A549 (cell line): ENCODE data around the gene OR5D16. TPM values are rescaled to one million over a fixed set of nuclear protein-coding genes. Genes with fewer than 3 reads are reported as not detected.
A peak's percentile ranks its signal among the peaks of the same experiment; 100 is the strongest.

Experiments used
- ATAC-seq, 2 experiments: fragments of 200-7000 bp in 1 of 2; fragments of >200 bp in 1 of 2; cut with Nextera tagmentation in 1 of 2; cut with Tn5 transposase in 1 of 2; 3 replicates each; pipeline versions ENCODE4 v1.8.0 to v1.9.1; 2018 to 2020; ENCODE audit warnings: mild to moderate bottlenecking in 1 of 2, moderate library complexity in 1 of 2
- CTCF ChIA-PET: fragments of 300-600 bp; sonication (Branson Sonifier 250); formaldehyde crosslinking; extraction: SDS; loops from one replicate; lab custom pipeline; 2021; ENCODE audit warnings: antibody characterized with exemption, inconsistent platforms; lab: Yijun Ruan, JAX
- POLR2A ChIA-PET: fragments of 350-600 bp; formaldehyde crosslinking; extraction: SDS; loops from one replicate; lab custom pipeline; 2021; ENCODE audit warnings: antibody characterized with exemption, inconsistent platforms; lab: Yijun Ruan, JAX
- DNase-seq, 2 experiments: peaks; one replicate each; pipeline versions ENCODE4 v3.0.0 to v3.0.0-alpha.2; 2011 to 2016; ENCODE audit warnings: low read depth in 1 of 2, low spot score in 1 of 2
- FAIRE-seq: peaks from 2 replicates; lab custom pipeline; 2011; peaks lifted over from hg19 to GRCh38; lab: Jason Lieb, UNC
- H3K27ac ChIP-seq, 2 experiments: fragments of >200 bp; sonication (Bioruptor Twin); formaldehyde crosslinking; 3 replicates each; pipeline ENCODE4 v1.5.1; 2016 to 2017
- H3K4me1 ChIP-seq: fragments of >200 bp; sonication (Bioruptor Twin); formaldehyde crosslinking; 3 replicates; pipeline ENCODE4 v1.6.1; 2016
- H3K4me2 ChIP-seq: fragments of >200 bp; sonication (Bioruptor Twin); formaldehyde crosslinking; 3 replicates; pipeline ENCODE4 v1.6.1; 2016
- H3K4me3 ChIP-seq: fragments of >200 bp; sonication (Bioruptor Twin); formaldehyde crosslinking; 3 replicates; pipeline ENCODE4 v1.5.1; 2016
- H3K9me3 ChIP-seq: fragments of >200 bp; sonication (Bioruptor Twin); formaldehyde crosslinking; 3 replicates; pipeline ENCODE4 v1.6.1; 2016
- BHLHE40 ChIP-seq: IDR thresholded peaks from 2 replicates; pipeline ENCODE4 v1.6.1; 2012; ENCODE audit warnings: low read depth, low read length, inconsistent platforms
- CBX2 ChIP-seq: fragments of 200-600 bp; sonication (generic); IDR thresholded peaks from 2 replicates; pipeline ENCODE4 v1.6.1; 2016; ENCODE audit warnings: low read depth, mild to moderate bottlenecking, borderline replicate concordance
- CEBPB ChIP-seq, 2 experiments: fragments of >200 bp in 1 of 2; sonication (Bioruptor Twin) in 1 of 2; formaldehyde crosslinking in 1 of 2; IDR thresholded peaks; 2 replicates each; pipeline ENCODE4 v1.6.1; 2012 to 2016
- CHD2 ChIP-seq: fragments of 150-350 bp; IDR thresholded peaks from 2 replicates; pipeline ENCODE4 v1.6.1; 2014; ENCODE audit warnings: low read length; ENCODE audit not compliant: partially characterized antibody
- CHD4 ChIP-seq: fragments of 200-600 bp; sonication (generic); IDR thresholded peaks from 2 replicates; pipeline ENCODE4 v1.6.1; 2016; ENCODE audit warnings: antibody characterized with exemption, mild to moderate bottlenecking, borderline replicate concordance
- EHF ChIP-seq: fragments of 250-450 bp; sonication (Bioruptor Pico); IDR thresholded peaks from 2 replicates; pipeline ENCODE4 v1.5.0; 2020; ENCODE audit warnings: mild to moderate bottlenecking
- FOXS1 ChIP-seq: fragments of 250-450 bp; sonication (Bioruptor Pico); IDR thresholded peaks from 2 replicates; pipeline ENCODE4 v1.5.0; 2020; ENCODE audit warnings: mild to moderate bottlenecking, moderate library complexity
- GATA3 ChIP-seq: IDR thresholded peaks from 2 replicates; pipeline ENCODE4 v1.6.1; 2012; ENCODE audit warnings: borderline replicate concordance
- HOXB5 ChIP-seq: fragments of 250-450 bp; sonication (Bioruptor Pico); IDR thresholded peaks from 2 replicates; pipeline ENCODE4 v1.5.0; 2020; ENCODE audit warnings: mild to moderate bottlenecking, moderate library complexity
- JUN ChIP-seq, 2 experiments: fragments of >200 bp; sonication (Bioruptor Twin); formaldehyde crosslinking; IDR thresholded peaks; 2 replicates in 1 of 2; 3 replicates in 1 of 2; pipeline ENCODE4 v1.6.1; 2016 to 2017
- NFE2L2 ChIP-seq: fragments of 150-350 bp; conservative IDR thresholded peaks from 2 replicates; pipeline ENCODE4 v1.6.1; 2014; ENCODE audit warnings: low read length
- PHF8 ChIP-seq: fragments of 200-600 bp; sonication (generic); IDR thresholded peaks from 2 replicates; pipeline ENCODE4 v1.6.1; 2016; ENCODE audit warnings: low read depth, mild to moderate bottlenecking, antibody characterized with exemption, moderate library complexity, borderline replicate concordance
- RARB ChIP-seq: fragments of 250-450 bp; sonication (Bioruptor Pico); IDR thresholded peaks from 2 replicates; pipeline ENCODE4 v1.8.0; 2021; ENCODE audit warnings: mild to moderate bottlenecking, moderate library complexity
- TP53 ChIP-seq: fragments of 250-450 bp; sonication (Bioruptor Pico); IDR thresholded peaks from 2 replicates; pipeline ENCODE4 v1.5.0; 2021; ENCODE audit warnings: mild to moderate bottlenecking, moderate library complexity
- ZC3H11A ChIP-seq: fragments of 450-650 bp; IDR thresholded peaks from 2 replicates; pipeline ENCODE4 v1.6.1; 2014; ENCODE audit warnings: antibody characterized with exemption, mild to moderate bottlenecking
- ZFP36 ChIP-seq: fragments of 450-650 bp; IDR thresholded peaks from 2 replicates; pipeline ENCODE4 v1.6.1; 2014; ENCODE audit warnings: borderline replicate concordance; ENCODE audit not compliant: partially characterized antibody
- WGBS: methylation state at CpG from one replicate; pipeline ENCODE4 v1.1.6; 2017; ENCODE audit errors: missing lambda C conversion rate; 5-methylcytosine and 5-hydroxymethylcytosine counted together
- polyA plus RNA-seq, 4 experiments: library from polyadenylated mRNA; depleted of rRNA in 3 of 4; stranded (reverse); fragments of >200 nt; fragmentation: RNase III in 1 of 4; extraction: RNeasy Plus Mini Kit Qiagen cat#74134 plus additional on column Dnase treatment in 1 of 4; gene quantifications; 2 replicates in 3 of 4; 3 replicates in 1 of 4; pipeline ENCODE4 v1.2.3, GENCODE V29; 2011 to 2017
- TF ChIP-seq, protein P1 (sequence below): fragments of 200-600 bp; sonication (generic); IDR thresholded peaks from 2 replicates; pipeline ENCODE4 v1.6.1; 2016; ENCODE audit warnings: antibody characterized with exemption, mild to moderate bottlenecking, moderate library complexity
- TF ChIP-seq, protein P2 (sequence below): IDR thresholded peaks from 2 replicates; pipeline ENCODE4 v1.6.1; 2012
- TF ChIP-seq, protein P3 (sequence below): IDR thresholded peaks from 2 replicates; pipeline ENCODE4 v1.6.1; 2012; ENCODE audit warnings: low read depth, borderline replicate concordance
- TF ChIP-seq, protein P4 (sequence below): fragments of >200 bp; sonication (Bioruptor Twin); formaldehyde crosslinking; IDR thresholded peaks from 3 replicates; pipeline ENCODE4 v1.6.1; 2016
- TF ChIP-seq, protein P5 (sequence below): fragments of 250-450 bp; sonication (Bioruptor Pico); IDR thresholded peaks from 2 replicates; pipeline ENCODE4 v1.5.0; 2020; ENCODE audit warnings: low read depth, mild to moderate bottlenecking, moderate library complexity

OR5D16 gene
- polyA plus RNA-seq, 2 of the 4 experiments (the other 2 are of a cell fraction), result not detected

DNA sequence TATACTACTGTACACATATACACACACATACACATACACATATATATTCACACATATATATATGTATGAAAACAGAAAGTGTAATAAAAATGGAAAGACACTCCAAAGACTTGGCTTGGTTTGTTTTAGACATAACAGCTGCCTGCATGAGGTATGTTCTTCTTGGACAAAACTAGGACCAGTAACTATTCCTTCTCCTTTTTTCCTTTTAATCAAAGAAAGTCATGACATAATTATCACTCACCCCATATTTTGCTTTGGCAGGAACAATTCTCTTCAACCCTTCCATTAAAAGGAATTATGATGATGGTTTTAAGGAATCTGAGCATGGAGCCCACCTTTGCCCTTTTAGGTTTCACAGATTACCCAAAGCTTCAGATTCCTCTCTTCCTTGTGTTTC, 43.3 kb upstream of the OR5D16 start, which contains the start of gene OR5D14:
OR5D14 (plus strand) TSS at position 301 of the 400 bp plus-strand sequence; CDS start at position 301, 0 bp downstream.
- DNase-seq (no peak), ATAC-seq (no peak), FAIRE-seq (no peak)
- POLR2A ChIA-PET, result no interaction called here
- Histone ChIP-seq H3K4me1 (no peaks in the 10 kb centered on the region), H3K4me3 (no peak within 1 kb of the TSS), H3K9me3 (no peaks in the 10 kb centered on the region; the same call in 2 of the 3 replicates), H3K4me2 (no peak within 1 kb of the TSS), H3K27ac (no peak within 1 kb of the TSS)
- CTCF ChIA-PET, result no interaction called here
- TF ChIP-seq CHD4 (no peak), TP53 (CRISPR knock-in tag) (no peak), CBX2 (no peak), ZC3H11A (no peak), GATA3 (no peak), BHLHE40 (no peak), FOXS1 (CRISPR knock-in tag) (no peak), CEBPB (IDR thresholded peaks at IDR 0.05) (no peak), PHF8 (no peak), RARB (CRISPR knock-in tag) (no peak)
- TF ChIP-seq, protein P1, sequence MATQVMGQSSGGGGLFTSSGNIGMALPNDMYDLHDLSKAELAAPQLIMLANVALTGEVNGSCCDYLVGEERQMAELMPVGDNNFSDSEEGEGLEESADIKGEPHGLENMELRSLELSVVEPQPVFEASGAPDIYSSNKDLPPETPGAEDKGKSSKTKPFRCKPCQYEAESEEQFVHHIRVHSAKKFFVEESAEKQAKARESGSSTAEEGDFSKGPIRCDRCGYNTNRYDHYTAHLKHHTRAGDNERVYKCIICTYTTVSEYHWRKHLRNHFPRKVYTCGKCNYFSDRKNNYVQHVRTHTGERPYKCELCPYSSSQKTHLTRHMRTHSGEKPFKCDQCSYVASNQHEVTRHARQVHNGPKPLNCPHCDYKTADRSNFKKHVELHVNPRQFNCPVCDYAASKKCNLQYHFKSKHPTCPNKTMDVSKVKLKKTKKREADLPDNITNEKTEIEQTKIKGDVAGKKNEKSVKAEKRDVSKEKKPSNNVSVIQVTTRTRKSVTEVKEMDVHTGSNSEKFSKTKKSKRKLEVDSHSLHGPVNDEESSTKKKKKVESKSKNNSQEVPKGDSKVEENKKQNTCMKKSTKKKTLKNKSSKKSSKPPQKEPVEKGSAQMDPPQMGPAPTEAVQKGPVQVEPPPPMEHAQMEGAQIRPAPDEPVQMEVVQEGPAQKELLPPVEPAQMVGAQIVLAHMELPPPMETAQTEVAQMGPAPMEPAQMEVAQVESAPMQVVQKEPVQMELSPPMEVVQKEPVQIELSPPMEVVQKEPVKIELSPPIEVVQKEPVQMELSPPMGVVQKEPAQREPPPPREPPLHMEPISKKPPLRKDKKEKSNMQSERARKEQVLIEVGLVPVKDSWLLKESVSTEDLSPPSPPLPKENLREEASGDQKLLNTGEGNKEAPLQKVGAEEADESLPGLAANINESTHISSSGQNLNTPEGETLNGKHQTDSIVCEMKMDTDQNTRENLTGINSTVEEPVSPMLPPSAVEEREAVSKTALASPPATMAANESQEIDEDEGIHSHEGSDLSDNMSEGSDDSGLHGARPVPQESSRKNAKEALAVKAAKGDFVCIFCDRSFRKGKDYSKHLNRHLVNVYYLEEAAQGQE, result no peak
- TF ChIP-seq, protein P2, sequence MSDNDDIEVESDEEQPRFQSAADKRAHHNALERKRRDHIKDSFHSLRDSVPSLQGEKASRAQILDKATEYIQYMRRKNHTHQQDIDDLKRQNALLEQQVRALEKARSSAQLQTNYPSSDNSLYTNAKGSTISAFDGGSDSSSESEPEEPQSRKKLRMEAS, result no peak
- TF ChIP-seq, protein P3, sequence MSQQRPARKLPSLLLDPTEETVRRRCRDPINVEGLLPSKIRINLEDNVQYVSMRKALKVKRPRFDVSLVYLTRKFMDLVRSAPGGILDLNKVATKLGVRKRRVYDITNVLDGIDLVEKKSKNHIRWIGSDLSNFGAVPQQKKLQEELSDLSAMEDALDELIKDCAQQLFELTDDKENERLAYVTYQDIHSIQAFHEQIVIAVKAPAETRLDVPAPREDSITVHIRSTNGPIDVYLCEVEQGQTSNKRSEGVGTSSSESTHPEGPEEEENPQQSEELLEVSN, result no peak

DNA sequence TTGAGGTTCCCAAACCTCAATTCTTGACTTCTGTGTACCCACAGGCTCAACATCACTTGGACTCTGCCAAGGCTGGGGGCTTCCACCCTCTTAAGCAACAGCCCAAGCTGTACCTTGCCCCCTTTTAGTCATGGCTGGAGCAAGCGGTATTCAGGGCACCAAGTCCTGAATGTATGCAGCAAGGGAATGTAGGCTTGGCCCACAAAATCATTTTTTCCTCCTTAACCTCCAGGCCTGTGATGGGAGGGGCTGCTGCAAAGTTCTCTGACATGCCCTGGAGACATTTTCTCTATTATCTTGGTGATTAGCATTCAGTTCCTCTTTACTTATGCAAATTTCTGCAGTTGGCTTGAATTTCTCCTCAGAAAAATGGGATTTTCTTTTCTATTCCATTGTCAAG, 32.3 kb upstream of the OR5D16 start:
- Histone ChIP-seq H3K27ac (no peak overlapping the region), H3K9me3 (no peaks in the 10 kb centered on the region), H3K4me2 (no peak overlapping the region), H3K4me3 (no peak overlapping the region), H3K4me1 (no peaks in the 10 kb centered on the region)
- CTCF ChIA-PET, result no interaction called here
- DNase-seq (no peak), ATAC-seq (no peak), FAIRE-seq (no peak)
- POLR2A ChIA-PET, result no interaction called here
- TF ChIP-seq CHD2 (no peak), ZFP36 (peak; percentile 66)
- WGBS, result 14% methylated on average over 1 of the region's 1 CpG

DNA sequence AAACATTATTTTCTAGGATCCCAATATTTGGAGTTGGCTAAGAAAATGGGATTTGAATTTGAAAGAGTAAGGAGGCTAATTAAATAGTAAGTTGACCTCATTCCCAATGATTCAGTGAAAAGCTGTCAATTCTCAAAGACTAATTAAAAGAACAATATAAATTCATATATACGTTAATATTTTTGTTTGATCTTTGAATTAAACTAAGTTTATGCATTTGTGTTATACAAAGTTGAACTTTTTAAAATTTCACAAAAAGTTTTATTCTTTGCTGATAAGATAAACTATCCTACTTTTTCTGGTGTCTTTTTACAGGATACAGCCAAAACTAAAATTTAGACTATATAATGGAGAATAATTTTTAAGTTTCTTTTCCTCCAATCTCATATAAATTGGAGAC, 27.5 kb upstream of the OR5D16 start, which contains the start of gene OR5L1:
OR5L1 (plus strand) TSS at position 301 of the 400 bp plus-strand sequence. CDS start 100 bp downstream, outside the sequence.
- no peak within 1 kb of the TSS for H3K4me3 ChIP-seq
- FAIRE-seq (no peak), DNase-seq (no peak), ATAC-seq (no peak)
- ChIA-PET CTCF (no interaction called here), POLR2A (no interaction called here)
- no peak within 1 kb of the TSS for H3K4me2 ChIP-seq
- no peak within 1 kb of the TSS for H3K27ac ChIP-seq
- no peaks in the 10 kb centered on the region for H3K4me1 ChIP-seq
- no peaks in the 10 kb centered on the region for H3K9me3 ChIP-seq
- TF ChIP-seq, protein P4, sequence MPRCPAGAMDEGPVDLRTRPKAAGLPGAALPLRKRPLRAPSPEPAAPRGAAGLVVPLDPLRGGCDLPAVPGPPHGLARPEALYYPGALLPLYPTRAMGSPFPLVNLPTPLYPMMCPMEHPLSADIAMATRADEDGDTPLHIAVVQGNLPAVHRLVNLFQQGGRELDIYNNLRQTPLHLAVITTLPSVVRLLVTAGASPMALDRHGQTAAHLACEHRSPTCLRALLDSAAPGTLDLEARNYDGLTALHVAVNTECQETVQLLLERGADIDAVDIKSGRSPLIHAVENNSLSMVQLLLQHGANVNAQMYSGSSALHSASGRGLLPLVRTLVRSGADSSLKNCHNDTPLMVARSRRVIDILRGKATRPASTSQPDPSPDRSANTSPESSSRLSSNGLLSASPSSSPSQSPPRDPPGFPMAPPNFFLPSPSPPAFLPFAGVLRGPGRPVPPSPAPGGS, result no peak
- no peak for TF ChIP-seq PHF8
- no peak for TF ChIP-seq HOXB5 (CRISPR knock-in tag)
- TF ChIP-seq ZFP36, result no peak
- TF ChIP-seq JUN (IDR thresholded peaks at IDR 0.05), result no peak
- no peak for TF ChIP-seq CHD4
- TF ChIP-seq, protein P5, sequence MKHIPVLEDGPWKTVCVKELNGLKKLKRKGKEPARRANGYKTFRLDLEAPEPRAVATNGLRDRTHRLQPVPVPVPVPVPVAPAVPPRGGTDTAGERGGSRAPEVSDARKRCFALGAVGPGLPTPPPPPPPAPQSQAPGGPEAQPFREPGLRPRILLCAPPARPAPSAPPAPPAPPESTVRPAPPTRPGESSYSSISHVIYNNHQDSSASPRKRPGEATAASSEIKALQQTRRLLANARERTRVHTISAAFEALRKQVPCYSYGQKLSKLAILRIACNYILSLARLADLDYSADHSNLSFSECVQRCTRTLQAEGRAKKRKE (CRISPR knock-in tag), result no peak
- no peak for TF ChIP-seq NFE2L2
- TF ChIP-seq EHF (CRISPR knock-in tag), result no peak
- no peak for TF ChIP-seq GATA3
- 14% methylated on average over 1 of the region's 1 CpG for WGBS
